Occipital lobe (tissue), 2 donors: Measurements from ENCODE around the gene LEF1. TPM values are rescaled to one million over a fixed set of nuclear protein-coding genes. Genes with fewer than 3 reads are reported as not detected.

Source experiments
- DNase-seq: peaks from one replicate; lab custom pipeline; 2025; lab: John Stamatoyannopoulos, UW
- total RNA-seq: library from RNA; depleted of rRNA; stranded (reverse); fragments of >200 nt; gene quantifications from one replicate; pipeline ENCODE4 v1.2.3, GENCODE V29; 2014

LEF1 gene
- 6.9 TPM for total RNA-seq

DNA sequence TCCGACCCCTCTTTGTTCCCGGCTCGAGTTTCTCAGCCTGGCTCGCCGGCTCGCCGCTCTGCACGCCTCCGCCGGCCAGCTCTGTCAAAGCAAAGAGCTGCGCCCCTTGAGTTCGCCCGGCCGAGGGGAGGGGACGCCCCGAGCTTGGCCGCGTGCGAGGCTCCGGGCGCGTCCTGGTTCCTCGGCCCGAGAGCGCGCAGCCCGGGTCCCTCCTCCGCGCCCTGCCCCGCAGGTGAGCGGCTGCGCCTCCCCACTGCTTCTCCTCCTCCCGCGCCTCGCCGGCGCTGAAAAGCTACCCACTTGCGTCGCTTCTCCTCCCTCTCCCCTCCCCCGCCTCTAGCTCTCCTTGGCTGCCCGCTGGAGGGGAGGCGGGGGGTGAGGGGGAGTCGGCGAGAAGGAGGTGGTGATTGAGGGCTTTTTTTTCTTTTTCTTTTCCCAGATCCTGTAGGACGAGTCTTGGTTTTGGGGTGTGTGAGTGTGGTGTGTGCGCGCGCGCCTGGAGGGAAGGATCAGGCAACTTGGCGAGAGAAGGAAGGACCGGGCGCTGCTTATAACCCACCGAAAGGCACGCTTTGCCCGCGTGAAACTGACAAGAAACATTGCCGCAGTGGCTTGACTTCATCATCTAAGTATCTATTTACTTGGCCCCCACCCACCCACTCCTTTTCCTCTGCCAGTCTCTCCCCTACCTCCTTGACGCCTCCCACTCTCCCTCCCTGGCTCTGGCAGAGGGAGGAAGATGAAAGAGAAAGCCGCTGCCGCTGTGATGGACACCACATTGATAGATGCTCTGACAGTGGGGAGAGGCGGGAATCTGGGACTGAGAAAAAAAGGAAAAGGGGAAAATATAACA is at the start of gene LEF1:
TSS of gene LEF1 (minus strand) at position 262 of the 853 bp plus-strand sequence. CDS start 1,165 bp downstream, outside the sequence.
- DNase-seq, result no peak

DNA sequence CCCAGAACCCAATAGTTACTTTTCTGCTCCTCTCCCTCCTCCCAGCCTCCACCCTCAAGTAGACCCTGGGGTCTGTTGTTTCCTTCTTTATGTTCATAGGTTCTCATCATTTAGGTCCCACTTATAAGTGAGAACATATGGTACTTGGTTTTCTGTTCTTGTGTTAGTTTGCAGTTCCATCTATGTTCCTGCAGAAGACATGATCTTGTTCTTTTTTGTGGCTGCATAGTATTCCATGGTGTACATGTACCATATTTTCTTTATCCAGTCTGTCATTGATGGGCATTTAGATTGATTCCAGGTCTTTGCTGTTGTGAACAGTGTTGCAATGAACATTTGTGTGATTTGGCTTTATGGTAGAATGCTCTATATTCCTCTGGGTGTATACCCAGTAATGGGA is 47.8 kb upstream of the LEF1 start:
- DNase-seq, result no peak

- DNase-seq, result no peak
Measured at GRCh38 chr4:108215055-108215454, 46.3 kb upstream of the LEF1 start.

DNA sequence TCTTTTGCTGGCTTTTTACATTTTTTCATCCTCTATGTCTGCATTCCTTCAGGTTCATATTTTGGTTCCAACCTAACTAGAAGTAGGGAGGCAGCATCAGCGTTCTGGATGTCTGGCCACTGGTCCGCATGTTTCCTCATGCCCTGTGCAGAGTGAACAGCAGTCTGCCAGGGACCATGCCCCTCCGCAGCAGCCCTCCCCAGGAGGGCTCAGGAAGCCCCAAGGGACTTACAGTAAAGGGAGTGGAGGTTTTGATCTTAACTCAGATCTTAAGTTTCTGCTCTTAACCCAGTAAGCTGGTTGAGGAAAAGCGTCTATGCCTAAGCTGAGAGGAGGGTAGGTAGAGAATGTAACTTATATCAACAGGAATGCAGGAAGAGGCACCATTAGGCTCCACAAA is 45.0 kb upstream of the LEF1 start:
- no peak for DNase-seq

DNA sequence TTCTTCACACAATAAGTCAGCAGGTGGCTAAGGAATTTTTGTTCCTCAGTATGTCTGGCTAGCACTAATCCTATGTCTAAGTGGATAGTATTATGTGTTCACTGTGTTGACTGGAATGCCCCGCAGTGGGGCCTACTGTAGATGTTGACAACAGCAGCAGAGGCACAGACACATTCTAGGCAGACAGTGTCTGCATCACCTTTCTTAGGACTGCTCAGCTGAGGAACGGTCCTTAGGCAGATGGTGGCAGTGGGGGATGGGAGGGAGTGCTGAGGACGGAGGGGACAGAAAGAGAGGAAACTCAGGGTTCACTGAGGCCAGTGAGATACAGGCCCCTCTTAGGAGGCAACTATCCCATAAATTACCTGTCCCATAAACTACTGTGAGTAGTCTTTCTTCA is 44.6 kb upstream of the LEF1 start:
- DNase-seq, result no peak

- no peak for DNase-seq
Measured at GRCh38 chr4:108210989-108211835, 42.5 kb upstream of the LEF1 start.

DNA sequence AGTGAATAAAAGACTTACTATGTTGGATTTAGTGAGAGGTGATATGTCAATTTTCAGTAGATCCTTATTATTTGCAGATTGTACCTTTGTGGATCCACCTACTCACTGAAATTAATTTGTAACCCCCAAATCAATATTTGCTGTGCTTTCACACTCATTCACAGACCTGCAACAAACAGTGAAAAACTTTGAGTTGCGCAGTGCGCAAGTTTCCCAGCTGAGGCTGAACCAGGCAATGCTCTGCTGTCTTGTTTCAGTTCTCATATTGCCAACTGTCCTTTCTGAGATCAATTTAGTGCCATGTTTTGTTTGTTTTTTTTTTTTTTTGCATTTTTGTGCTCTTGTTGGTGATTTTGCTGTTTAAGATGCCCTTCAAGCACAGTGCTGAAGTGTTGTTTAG is 40.8 kb upstream of the LEF1 start:
- no peak for DNase-seq

GRCh38 chr4:108205859-108206258 is 37.1 kb upstream of the LEF1 start:
- DNase-seq, result no peak

GRCh38 chr4:108204518-108204917 is 35.8 kb upstream of the LEF1 start:
- no peak for DNase-seq

- DNase-seq, result no peak
Measured at GRCh38 chr4:108203377-108203776, 34.6 kb upstream of the LEF1 start.

DNA sequence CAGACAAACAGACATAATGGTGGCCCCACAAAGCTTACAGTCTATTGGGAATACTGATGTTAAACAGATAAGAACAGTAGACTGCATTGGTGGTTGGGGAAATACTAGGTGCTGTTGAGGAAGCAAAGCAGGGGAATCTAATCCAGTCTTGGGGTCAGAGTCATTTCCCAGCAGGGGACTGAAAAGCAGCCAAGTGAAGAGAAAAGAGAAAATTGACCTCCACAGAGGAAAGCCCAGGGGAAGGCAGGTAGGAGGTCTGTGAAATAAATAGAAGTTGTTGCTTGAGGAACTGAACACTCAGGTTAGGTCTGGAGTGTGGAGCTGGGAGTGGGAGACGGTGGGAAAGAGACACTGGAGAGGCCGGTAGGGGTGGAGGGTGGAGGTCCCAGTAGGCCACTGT is 33.0 kb upstream of the LEF1 start:
- no peak for DNase-seq

DNA sequence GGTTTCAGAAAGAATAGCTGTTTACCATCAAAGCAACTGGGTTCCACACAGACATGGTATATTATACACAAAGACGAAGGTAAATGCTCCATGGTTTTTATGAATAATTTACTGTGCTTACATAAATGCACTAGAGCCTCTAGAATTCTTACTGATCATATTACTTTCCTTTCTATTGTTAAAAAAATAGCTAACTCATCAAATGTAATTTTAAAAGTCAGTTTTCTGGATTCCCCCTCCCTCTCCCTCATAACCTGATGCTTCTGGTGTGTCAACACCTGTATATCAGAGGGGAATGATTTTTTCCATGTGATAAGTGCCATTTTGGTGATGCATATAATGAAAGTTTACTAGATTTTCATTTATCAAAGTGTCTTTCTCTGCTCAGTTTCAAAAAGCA is 31.1 kb upstream of the LEF1 start:
- no peak for DNase-seq

DNA sequence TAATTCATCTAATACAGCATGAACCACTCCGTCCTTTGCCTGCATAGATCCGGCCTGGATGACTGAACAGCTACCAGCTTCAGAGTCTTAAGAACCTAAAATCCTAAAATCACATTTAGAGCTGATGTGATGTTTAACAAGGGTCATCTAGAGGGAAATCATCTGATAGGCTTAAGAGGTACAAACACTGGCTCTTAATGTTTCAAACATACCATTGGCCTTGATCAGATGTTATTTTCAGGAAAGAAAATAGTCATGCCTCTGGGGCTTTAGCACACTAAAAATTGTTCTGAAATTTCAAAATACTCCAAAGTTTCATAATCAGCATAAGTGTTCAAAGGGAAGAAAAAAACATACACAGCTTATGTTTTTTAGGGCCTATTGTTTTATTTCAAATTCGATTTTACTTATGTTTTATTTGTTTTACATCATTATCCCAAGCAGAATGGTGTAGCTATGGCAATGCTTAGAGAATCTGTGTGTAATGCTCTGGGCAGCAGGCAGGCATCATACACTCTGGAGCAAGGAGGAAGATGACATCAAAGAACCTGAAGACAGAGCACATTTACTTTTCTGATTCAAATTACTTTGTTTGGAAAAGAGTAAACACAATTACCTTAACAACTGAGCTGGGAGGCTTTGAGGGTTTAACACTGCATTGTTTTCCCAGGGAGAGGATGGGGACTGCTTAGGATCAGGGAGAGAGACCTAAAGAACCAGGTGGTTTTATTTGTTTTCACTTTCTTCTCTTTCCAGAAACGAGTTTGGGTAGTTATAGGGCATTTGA is 25.3 kb upstream of the LEF1 start:
- no peak for DNase-seq

GRCh38 chr4:108192935-108193334 is 24.2 kb upstream of the LEF1 start:
- DNase-seq, result no peak

DNA sequence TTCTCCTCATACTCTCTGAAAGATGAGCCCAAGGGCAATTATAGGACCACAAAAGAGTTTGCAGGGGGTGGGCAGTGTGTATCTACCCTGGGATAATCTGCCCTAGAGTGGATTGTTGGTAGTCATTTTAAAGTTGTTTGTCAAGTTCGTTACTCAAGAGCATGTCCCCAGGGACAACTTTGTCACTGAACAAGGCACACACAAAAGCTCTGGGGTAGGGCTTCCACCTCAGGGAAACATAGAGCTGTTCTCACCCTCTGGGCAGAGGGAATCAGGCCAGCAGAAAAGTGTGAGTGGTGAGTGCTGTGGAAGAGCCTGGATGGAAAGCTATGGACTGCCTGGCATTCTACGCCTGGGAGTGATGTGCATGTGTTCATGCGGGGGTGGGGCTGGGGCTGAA is 23.3 kb upstream of the LEF1 start:
- no peak for DNase-seq

DNA sequence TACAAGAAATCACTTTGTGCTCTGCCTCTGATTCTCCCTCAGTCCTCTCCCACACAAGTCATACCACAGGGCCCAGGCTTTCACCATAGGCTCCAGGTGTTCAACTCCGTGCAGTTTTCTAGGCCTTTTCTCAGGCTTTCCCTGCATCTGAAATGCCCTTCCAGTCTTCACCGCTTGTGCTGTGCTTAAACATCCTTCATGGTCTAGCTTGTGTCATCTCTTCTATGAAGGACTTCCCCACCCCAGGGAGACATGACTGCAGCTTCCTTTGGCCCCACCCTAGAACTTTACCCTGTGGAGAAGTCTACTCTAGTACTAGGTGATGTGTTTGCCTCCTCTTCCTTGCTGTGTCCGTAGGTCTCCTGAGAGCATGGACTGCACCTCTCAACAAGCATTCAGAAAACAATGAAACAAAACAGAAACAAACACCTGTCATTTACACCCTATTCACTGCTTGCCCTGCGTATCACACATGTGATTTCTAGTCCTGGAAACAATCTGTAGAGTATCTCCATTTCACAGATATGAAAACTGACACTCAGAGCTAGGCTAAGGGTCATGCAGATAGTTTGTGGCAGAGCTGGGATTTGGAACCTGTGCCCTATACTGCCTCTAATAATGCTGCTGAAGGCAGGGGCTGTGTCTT is 22.7 kb upstream of the LEF1 start:
- DNase-seq, result no peak

DNA sequence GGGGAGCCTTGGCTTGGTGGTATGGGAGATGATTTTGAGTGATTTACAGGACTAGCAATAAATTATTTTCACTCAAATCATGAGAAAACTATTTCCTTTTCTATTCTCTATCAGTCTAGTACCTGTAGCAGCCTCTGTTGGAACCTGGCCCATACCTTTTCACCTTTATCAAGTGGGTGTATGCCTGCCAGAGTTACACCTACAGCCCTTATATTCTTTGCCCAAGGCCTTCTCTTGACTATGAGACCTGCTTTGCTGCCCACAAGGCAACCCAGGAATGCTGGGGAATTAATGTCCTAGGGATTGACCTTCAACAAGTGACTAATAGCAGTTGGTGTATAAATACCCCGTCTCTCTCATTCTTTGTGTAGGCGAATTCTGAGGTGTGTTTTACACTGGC is 20.0 kb upstream of the LEF1 start:
- no peak for DNase-seq

DNA sequence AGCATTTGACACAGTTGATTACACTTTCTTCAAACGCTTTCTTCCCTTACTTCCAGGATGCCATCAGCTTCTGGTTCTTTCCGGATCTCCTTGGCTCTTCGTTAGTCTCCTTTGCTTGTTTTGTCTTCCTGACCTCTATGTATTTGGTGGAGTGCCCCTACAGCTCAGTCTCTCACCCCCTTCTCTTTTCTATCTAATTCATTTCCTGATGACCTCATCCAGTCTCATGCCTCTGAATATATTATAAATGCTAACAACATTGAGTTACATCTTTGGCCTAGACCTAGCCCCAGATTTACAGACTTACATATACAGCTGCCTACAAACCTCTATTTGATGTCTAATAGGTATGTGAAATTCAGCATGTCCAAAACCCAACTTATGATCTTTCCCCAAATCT is 16.5 kb upstream of the LEF1 start:
- DNase-seq, result no peak

- DNase-seq, result no peak
Measured at GRCh38 chr4:108184453-108185049, 15.8 kb upstream of the LEF1 start.

DNA sequence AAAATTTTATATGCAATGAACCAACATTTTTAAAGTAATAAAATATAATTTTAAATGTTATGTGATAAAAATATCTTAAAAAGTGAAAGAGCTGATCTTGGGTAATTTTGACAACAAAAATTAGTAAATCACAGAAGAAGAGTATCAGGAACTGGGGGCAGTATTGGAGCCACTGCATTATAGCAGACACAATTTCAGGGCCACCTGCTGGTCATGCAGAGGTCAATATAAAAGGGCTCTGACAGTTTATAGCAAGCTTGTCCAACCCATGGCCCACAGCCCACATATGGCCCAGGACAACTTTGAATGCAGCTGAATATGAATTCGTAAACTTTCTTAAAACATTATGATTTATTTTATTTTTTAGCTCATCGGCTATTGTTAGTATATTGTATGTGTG is 13.0 kb upstream of the LEF1 start:
- no peak for DNase-seq

DNA sequence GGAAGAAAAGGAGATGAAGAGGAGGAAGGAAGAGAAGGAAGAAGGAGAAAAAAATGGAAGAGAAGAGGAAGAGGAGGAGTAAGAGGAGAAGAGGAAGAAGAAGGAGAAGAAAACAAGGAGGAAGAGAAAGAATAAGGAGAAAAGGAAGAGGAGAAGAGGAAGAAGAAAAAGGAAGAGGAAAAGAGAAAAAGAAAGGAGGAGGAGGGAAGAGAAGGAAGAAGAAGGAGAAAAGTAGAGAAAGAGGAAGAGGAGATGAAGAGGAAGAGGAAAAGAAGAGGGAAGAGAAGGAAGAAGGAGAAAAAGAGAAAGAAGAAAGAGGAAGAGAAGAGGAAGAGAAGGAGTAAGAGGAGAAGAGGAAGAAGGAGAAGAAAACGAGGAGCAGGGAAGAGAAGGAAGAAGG is 11.8 kb upstream of the LEF1 start:
- DNase-seq, result no peak
